ENCODE results near the gene ENTR1. TPM values are rescaled to one million over a fixed set of nuclear protein-coding genes. Genes with fewer than 3 reads are reported as not detected.

ENTR1 gene
- total and polyA plus RNA-seq, 10 of the 15 experiments (the other 5 are each of a cell fraction or from before 2014, with no cell fraction given) = 8.2 to 96.4 (median 41.1) TPM

- no peak for TF ChIP-seq ZBTB40 (IDR thresholded peaks at IDR 0.05; ENCODE audit: borderline replicate concordance)
- TF ChIP-seq RB1 (IDR thresholded peaks at IDR 0.05; ENCODE audit: borderline replicate concordance) = no peak
- no peak for TF ChIP-seq CEBPB (IDR thresholded peaks at IDR 0.05; ENCODE audit: borderline replicate concordance in 1 of 2, low read depth in 2 of 2, low read length in 2 of 2)
- no peak for TF ChIP-seq ZNF622 (IDR thresholded peaks at IDR 0.05)
- no peak for TF ChIP-seq CHD1 (IDR thresholded peaks at IDR 0.05; ENCODE audit: low read depth, low read length)
These were observed 29.1 kb downstream of the ENTR1 start (continued) for GRCh38 chr9:136381311-136381710.

- Histone ChIP-seq H3K36me3 (ENCODE audit: control insufficient read depth in 2 of 2, insufficient read depth in 2 of 2, low read length in 1 of 2) (peaks cover 3 to 34% of the 10 kb centered on the region in 2 experiments; a peak in 3 of 4 replicates), H3K9me3 (replicated peaks; ENCODE audit: control insufficient read depth, insufficient read depth, low read length) (no peaks in the 10 kb centered on the region), H3K9ac (ENCODE audit: control insufficient read depth, insufficient read depth, low read length) (no peak overlapping the region), H3K4me2 (ENCODE audit: control insufficient read depth, insufficient read depth) (no peak overlapping the region), H3K79me2 (ENCODE audit: control insufficient read depth, insufficient read depth, low read length) (no peaks in the 10 kb centered on the region), H3K4me1 (ENCODE audit: control insufficient read depth, insufficient read depth, low read length) (no peaks in the 10 kb centered on the region), H3K27me3 (replicated peaks in 1 of 2; ENCODE audit: control insufficient read depth in 2 of 2, insufficient read depth in 2 of 2, low read length in 1 of 2) (no peaks in the 10 kb centered on the region), H3K4me3 (no peak overlapping the region), H3K27ac (ENCODE audit: control insufficient read depth, insufficient read depth) (no peak overlapping the region), H2AFZ (ENCODE audit: control insufficient read depth, low read depth, low read length) (no peak overlapping the region), H4K20me1 (ENCODE audit: control insufficient read depth, insufficient read depth) (no peaks in the 10 kb centered on the region)
- FAIRE-seq (no peak), DNase-seq (ENCODE audit: low read depth, low spot score) (no peak), ATAC-seq (no peak)
- ChIA-PET POLR2A (no interaction called here), CTCF (no interaction called here), RAD21 (ENCODE audit: unreplicated experiment) (no interaction called here), SMC1A (ENCODE audit: uncharacterized antibody, unreplicated experiment) (no interaction called here)
- in situ Hi-C loops (cut with MboI) (no loop called here), intact Hi-C loops (cut with micrococcal nuclease; ENCODE audit: unreplicated experiment) (no loop called here)
- BruUV-seq (replicated peaks) = no TSS peak
- 95% methylated on average over 16 of the region's 17 CpGs for WGBS (ENCODE audit: insufficient coverage, insufficient replicate concordance, low lambda C conversion rate, missing lambda C conversion rate)
- TF ChIP-seq SMARCA5 (IDR thresholded peaks at IDR 0.05) = no peak
- no peak for TF ChIP-seq MYC (IDR thresholded peaks at IDR 0.05; ENCODE audit: insufficient read depth, insufficient read length, insufficient replicate concordance, low read length, severe bottlenecking)
- no peak for TF ChIP-seq BACH1 (IDR thresholded peaks at IDR 0.05; ENCODE audit: borderline replicate concordance)
- TF ChIP-seq RAD21 (IDR thresholded peaks at IDR 0.05; ENCODE audit: insufficient read depth, low read depth, low read length) = no peak
- TF ChIP-seq POLR2AphosphoS5 (IDR thresholded peaks at IDR 0.05; ENCODE audit: low read length) = no peak
- no peak for TF ChIP-seq ZBTB40 (IDR thresholded peaks at IDR 0.05; ENCODE audit: borderline replicate concordance)
- TF ChIP-seq IKZF1 (conservative IDR thresholded peaks at IDR 0.05) = no peak
- no peak for TF ChIP-seq SIN3A (IDR thresholded peaks at IDR 0.05; ENCODE audit: low read depth, low read length)
- no peak for TF ChIP-seq CBX5 (IDR thresholded peaks at IDR 0.05; ENCODE audit: low read depth)
- no peak for TF ChIP-seq IRF3 (IDR thresholded peaks at IDR 0.05)
These were observed 30.0 kb downstream of the ENTR1 start for GRCh38 chr9:136380381-136380780.

Data from GM12878 (cell line).